GM21381 (cell line): Measurements from ENCODE around the gene RNF44.
A peak's percentile ranks its signal among the peaks of the same experiment; 100 is the strongest.
"Not testable (repeated sequence)": the region's sequence is repeated elsewhere in the genome, so short reads cannot be mapped to it uniquely, and the experiment has no call there.

Source experiments
- ATAC-seq: cut with Tn5 transposase; IDR thresholded peaks from one replicate; pipeline ENCODE4 v1.9.1; 2021; ENCODE audit warnings: mild to moderate bottlenecking, moderate library complexity; ENCODE audit not compliant: unreplicated experiment

The RNF44 gene

DNA sequence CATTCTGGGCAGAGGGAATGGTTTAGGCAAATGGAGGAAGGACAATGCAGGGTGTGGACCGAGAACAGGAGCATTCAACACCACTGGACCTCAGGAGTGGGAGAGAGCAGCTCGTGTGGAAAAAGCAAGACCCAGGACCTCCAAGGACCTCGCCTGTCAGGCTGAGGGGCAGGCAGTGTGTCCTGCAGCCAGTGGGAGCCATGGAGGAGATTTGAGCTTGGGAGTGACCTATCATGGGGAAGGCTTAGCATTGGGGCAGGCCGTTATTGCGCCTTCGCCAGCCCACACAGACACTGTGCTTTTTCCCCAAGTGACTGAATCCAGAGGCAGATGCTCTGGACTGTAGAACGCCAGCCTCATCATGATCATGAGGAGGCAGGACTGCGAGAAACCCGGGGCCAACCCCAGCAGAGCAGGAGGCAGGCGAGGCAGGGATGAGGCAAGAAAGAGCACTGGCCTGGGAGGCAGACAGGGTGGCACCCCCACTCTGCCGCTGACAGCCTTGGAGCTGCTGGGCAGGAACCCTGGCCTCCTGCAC, 15.2 kb upstream of the RNF44 start:
- no peak for ATAC-seq

DNA sequence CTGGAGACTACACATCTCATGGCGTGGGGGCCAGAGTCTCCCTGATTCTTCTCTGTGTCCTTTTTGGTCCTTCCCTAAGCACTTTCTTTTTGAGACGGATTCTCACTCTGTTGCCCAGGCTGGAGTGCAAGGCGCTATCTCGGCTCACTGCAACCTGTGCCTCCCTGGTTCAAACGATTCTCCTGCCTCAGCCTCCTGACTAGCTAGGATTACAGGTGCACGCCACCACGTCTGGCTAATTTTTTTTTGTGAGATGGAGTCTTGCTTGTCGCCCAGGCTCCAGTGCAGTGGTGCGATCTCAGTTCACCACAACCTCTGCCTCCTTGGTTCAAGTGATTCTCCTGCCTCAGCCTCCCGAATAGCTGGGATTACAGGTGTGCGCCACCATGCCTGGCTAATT, 13.7 kb upstream of the RNF44 start:
- ATAC-seq: not testable (repeated sequence)

DNA sequence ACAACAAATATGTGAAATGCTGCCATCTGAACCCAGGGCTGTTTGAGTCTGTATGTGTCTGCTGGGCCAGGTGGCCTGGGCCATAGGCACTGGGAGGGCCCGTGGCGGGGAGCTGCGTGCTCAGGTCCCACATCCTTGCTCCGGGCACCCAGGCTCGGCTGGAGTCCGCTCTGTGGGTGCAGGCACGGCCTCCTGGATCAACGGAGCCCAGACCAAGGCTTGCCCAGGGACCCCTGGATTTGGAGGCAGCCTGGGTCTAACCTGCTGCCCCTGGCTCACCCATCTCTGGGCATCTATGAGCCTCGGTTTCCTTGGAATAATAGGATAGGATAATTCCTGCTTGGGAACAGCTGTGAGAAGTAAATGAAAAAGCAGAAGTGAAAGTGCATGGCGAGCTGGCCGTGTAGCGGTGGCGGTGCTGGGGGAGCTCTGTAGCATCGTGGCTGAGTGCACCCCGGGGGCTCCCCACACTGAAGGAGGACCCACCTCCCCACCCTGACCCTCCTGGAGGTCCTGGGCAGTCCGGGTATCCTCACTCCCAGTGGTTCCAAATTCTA, 13.2 kb upstream of the RNF44 start:
- no peak for ATAC-seq

DNA sequence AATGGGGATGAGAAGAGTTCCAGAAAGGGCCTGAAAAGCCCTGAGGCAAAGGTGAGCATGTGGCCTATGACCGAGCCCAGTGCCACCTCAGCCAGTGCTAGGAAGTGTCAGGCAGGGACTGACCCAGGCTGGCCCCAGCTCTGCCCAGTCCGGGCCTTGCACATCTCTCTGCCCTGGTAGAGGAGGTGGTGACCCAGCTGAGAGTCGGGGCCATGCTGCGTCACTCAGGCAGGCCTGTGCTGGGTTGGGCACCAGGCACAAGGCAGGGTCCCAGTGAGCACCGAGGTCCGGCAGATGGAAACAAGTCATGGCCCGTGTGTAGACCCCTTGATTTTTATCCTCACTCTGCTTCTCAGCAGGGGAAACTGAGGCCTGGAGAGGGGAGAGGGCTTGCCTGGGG, 12.7 kb upstream of the RNF44 start:
- ATAC-seq: no peak

DNA sequence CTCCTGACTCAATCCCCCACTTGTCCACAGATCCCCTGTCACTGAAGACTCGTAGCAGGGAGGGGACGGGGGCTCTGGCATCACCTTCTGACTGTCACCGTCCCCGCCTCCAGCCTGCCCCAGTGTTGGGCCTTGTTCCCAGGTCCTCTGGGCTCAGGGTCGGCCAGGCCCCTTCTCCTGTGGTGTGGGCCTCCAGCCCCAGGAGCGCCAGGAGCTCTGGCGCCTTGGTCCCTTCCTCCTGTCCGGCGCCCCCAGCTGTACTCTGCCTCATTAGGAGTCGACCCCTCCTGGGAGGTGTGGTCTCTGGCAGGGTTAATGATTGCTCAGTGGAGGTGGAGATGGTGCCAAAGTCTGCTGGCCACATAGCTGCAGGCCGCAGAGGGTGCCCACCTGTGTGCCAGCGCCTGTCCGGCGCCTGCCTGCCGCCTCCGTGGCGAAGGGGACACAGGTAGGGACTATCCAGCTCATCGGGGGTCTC, 11.8 kb upstream of the RNF44 start, which contains the start of gene CDHR2:
CDHR2 (plus strand) TSS at position 376 of the 478 bp plus-strand sequence. CDS start 16,011 bp downstream, outside the sequence.
- ATAC-seq: no peak

DNA sequence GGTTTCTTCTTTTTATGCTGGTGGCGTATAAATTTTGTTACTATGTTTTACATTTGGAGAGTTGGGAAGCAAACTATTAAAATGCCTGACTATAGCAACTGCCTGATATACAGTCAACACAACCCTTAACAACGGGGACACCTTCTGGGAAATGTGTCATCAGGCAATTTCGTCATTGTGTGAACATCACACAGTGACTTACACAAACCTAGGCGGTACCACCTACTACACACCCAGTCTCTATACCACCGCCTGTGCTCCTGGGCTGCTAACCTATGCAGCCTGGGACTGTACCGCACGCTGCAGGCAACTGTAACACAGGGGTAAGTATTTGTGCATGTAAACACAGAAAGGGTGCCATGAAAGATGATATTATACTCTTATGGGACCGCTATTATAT, 10.6 kb upstream of the RNF44 start:
- no peak for ATAC-seq

DNA sequence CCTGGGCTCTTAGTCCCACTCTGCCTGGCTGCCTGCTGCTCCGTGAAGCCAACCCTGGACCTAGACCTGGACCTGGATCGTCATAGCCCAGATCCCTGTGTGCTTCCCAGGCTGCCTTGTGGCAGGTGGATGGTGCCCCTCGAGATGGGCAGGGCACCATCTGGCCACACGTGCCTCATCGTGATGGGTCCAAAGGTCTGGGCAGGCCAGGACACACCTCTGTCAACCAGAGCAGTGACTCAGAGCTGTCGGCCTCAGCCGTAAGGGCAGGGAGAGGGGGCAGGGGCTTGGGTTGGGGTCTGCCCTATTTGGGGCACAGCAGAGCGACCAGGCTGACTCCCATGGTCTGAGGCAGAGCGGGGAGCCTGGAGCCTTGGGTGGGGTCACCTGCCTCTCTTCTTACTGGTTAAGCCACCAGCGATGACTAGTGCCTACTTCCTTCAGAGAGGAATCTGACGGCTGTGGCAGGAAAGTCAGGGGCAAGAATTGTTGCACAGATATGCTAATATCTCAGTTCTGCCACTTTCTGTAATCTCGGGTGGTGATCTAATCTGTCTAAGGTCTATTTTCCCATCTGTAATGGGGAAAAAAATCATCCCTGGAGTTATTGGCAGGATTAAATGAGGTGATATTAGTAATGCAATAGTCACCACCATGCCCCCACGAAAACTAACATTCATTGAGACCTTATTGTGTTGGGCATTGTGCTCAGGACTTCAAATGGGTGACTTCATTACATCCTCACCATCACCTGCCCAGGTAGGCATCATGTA, 8.7 kb upstream of the RNF44 start:
- ATAC-seq: no peak

DNA sequence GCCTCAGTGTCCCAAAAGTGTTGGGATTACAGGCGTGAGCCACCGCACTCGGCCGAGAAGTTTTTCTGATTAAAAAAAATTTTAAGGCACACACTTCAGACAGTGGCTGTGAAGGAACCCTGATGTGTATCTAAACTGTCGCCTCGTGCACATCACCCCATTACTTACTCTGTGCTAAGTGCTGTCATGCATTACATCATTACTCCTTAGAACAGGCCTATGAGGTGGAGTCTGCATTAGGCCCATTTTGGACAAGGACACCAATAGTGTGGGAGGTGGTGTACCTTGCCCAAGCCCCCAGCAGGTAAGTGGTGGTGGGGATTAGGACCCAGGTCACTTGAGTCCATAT, 8.2 kb upstream of the RNF44 start:
- no peak for ATAC-seq

DNA sequence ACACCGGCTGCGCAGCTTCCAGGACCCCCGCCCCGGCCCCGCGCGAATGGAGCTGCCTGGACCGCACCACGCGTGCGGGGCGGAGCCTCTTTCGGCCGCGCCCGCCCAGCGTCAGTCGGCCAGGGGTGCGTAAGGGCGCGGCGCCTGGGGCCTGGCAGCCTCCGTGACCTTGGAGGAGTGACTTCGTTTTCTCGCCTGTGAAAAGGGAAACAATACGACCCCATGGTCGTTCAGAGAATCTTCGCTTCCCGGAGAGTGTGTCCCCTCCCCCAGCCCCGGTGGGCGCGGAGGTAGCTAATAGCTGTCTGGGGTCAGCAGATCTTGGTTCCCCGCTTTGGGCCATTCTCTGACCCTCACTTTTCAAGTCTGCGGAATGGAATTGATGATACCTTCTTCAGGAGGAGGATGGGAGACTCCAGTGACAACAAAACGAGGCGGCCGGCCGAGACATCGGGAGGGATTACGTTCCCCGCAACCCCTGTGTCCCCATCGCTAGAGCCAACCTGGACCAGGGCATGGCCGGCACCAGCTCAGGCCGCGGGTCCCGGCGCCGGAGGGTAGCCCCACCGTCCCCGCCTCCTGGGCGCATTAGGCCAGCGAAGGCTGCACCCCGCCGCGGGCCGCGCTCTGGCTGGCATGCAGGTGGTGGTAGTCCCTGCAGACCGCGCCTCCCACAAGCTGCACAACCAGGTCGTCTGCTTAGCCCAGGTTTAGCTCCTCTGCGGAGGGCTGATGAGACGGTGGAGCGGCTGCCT, 6.4 kb upstream of the RNF44 start:
- peak; percentile 72 for ATAC-seq

DNA sequence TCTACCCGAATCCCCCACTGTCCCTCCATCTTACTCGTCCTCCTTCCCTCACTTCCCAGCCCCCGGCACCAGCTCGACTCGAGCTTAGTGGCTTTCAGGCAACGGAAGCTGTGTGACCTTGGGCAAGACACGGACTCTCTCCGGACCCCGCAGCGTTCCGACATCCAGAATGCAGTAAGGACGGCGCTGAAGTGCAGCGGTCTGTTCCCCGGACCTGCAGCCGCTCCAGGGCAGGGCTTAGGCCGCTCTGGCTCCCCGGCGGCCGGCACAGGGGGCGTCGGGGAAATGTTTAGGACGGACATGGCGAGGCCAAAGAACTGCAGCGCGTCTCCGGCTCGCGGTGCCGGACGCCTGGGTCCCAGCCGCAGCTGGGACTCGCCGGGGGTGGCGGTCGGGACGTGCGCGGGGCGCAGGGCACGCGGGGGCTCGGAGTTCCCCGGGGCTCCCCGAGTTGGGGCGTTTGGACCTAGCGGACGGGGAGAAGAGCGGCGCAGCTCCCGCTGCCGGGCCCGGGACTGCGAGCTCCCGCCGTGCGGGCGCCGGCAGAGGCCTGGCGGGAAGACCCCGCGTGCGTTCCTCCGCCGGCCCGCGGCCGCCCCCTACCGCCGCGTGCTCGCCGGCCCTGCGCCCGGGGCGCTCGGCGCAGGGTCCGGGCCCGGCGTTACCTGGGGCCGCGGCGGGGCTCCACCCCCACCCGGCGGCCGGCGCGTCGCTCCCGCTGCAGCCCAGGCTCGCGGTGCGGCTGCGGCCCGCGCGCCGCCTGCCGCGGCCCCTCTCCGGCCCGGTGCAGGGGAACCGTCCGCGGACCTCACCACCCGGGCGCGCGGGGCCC, 5.6 kb upstream of the RNF44 start:
- peak; percentile 45 for ATAC-seq

DNA sequence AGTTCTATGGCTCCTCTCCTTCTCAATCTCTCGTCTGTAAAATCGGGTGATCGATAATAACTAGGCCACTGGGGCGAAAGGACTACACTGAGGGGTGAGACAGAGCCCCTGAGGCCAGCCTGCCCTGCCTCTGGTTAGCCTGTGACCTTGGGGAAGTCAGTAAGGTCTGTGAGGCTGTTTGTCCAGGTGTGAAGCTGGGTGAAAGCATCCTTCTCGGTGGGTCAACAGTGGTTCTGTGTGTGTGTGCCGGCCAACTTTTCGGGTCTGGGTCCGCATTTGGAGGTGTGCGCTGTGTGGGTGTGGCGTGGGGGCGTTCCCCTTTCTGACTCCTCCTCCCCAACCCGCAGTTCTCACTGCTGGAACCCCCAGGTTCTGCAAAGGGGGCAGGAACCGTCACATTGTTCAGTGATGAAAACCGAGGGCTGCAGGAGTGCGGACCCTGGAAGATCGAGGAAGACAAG, 5.0 kb upstream of the RNF44 start:
- no peak for ATAC-seq

DNA sequence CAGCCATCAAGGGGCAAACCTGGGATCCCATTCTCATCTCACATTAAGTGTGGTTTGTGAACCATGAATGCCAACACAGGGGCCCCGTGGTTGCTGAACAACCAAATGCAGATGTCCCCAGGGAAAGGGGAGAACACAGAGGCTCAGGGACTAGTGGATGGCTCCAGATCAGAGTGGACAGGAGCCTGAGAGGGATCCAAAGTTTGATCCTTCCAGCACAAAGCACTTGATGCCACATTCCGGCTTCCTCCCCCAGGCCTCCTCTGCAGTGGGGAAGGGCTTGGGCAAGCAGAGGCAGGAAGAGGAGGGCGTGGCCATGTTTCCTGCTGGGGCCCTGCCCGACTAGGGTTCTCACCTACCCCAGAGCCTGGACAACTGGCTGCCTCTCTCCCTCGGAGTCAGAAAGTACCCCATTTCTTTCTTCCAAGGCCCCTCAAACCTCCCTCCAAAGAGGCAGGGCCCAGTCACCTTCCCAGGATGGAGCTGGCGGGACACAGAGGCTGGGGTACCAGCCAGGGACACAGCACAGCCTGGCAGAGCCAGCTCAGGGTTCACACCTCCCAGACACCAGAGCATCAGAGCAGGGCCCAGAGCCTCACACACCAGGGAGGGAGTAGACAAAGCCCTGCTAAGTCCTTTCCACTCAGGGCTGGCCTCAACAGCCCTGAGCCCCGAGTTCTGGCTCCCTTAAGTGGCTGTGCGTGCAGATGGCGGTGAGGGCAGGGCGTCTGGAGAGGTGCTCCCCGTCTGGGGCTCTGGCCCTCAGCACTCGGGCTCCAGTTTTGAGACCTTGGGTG, 4.3 kb upstream of the RNF44 start:
- no peak for ATAC-seq

DNA sequence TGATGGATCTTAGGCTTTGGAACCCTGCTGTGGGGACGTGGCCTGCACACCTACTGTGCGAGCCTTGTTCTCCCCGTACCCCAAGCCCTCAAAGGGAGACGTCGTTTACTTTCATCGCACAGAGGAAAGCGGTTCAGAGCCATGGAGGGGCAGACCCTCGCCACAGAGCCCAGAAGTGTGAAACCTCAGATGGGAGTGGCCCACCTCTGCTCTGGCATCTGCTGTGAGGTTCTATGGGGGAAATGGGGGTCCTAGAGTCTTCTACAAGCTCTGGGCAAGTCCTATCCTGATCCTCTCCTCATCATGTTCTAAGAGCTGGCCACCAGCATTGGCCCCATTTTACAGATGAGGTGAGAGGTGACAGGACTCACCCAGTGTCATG, 3.7 kb upstream of the RNF44 start:
- ATAC-seq: no peak

DNA sequence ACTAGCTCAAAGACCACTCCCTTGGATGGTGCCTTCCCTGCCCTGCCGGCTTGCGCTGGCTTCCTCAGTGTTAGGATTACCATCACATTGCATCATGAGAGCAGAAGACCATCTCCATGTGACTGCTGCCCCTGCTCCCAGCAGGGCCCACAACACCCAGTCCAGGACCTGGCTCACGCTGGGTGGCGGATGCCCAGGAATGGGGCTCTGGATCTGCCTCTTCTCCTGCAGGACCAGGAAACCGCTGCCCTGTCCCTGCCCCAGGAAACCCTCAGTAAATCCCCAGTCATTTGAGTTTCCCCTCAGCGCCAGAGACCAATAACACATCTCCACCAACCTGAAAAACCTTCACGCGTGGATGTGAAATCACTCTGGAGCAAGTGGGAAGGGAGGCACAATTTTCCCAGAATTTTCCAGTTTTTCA, 3.3 kb upstream of the RNF44 start:
- no peak for ATAC-seq

DNA sequence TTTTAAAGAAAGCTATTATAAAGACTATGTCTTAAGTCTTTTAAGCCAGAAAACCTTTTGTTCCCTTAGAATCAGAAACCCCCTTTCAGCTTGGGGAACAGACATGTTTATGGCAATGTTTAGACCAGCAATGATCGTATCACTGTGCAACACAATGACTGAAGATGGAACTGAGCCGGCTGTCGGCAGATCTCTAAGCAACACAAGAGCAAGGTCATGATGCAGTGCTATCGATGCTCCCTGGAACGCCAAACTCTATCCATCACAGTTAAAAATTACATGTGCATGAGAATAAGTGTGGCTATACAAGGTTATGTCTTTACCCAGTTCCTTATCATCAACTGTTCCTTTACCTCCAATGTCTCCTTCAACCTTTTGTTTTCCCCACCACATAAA, 1.8 kb upstream of the RNF44 start:
- ATAC-seq: no peak

DNA sequence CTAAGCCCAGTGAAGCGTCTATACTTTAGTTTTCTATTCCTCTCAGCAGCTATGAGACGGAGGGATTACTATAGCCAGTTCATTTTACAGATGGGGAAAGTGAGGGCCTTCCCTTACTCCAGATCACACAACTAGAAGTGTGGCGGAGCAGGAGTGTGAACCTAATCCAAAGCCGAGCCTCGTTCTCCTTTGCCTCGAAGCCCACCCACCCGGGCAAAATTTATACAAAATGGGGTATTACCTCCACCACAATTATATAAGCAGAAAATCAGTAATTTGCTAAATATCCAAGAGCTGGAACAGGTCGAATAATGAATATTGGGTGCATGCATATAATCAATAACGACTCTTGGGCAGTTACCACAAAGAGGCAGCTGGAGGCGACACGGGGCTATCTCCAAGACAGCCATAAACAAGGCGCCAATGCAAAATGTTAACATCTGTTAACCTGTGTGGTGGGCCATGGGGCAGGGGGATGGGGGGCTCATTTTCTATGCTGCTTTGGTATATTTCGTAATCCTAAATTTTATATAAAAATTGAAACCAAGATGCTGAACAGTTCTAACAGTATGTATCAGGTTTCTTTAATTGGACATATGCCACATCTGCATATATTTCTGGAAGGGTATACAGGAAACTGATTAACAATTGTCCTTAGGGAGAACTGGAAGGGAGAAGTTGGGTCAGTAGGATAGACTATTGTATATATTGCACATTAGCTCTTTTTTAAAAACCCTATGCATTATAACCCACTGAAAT, 1.2 kb upstream of the RNF44 start:
- ATAC-seq: no peak

DNA sequence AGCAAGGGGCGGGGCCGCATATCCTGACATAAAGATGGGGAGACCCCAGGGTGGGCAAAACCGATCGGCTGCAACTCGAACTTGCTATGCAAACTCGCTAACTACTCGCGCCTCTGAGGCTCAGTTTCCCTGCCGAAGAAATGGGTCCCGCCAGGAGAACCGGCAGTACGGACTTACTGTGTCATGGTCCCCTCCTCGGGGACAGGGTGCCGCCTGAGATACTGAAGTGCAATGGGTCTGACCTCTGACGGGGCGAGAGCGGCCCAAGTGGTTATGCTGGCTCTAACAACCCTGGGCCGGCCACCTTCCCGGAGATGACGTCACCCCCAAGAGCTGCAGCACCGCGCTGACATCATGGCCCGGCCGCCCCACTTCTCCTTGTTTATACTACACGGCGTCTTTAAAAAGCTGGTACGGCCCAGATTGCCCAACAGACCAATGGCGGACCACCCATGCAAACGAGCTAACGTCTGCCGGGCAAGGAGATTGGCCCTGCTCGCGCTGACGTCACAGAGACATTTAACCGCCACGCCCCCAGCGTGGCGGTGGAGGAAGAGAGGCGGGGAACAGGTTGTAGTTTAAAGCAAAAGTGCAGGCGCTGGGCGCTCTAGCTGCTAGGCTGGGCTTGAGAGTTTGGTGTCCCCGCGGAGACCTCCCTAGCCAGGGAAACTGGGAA, 490 bp upstream of the RNF44 start:
- ATAC-seq: peak; percentile 55

DNA sequence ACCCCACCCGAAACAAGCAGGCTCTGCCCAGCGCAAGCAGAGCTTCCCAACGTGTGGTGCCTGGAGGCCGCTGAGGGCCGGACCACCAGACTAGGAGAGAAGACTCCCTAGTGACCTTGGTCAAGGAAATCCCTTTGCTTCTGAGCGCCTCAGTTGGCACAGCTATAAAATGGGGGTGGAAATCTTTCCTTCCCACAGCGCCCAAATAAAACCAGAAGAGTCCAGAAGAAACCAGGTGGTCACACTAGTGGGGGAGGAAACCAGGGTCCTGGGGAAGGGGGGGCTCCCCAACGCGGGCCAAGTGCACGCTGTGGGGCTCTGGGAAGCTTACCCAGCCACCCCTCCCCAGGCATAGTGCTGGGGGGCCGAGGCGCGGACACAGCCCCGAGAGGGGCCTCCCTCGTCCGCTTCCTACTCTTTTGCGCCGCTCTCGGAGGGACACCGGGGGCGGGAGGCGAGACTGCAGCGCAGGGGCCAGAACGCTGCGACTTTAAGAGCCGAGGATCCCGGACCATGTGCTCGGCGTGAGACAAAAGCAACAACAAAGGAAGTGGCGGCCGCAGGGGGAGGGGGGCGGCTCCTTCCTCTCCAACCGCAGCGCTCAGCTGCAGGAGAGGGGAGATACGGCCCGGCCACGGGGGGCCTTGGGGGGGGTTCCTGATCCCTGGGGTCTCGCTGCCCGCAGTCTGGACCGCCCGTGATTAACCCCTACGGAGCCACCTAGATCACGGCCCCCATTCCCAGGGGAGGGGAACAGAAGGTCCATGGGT, 885 bp downstream of the RNF44 start:
- peak; percentile 16 for ATAC-seq
